Measurements from ENCODE around the gene CCT5. TPM values are rescaled to one million over a fixed set of nuclear protein-coding genes. Genes with fewer than 3 reads are reported as not detected.

CCT5 gene
- total and polyA plus RNA-seq, 10 of the 15 experiments (the other 5 are each of a cell fraction or from before 2014, with no cell fraction given): 376 to 637 (median 543) TPM

DNA sequence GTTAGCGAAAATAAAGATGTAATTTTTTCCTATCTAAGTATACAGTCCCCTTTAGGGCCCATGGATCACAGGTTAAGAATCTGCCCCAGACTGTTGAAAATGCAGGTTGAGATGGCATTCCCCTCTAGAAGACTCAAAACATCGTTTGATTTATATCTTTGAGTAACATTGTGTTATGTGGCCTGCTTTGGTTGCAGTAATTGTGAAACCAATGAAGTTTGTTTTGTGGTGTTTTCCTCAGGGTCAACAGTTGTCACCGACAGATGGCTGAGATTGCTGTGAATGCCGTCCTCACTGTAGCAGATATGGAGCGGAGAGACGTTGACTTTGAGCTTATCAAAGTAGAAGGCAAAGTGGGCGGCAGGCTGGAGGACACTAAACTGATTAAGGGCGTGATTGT is 7.8 kb downstream of the CCT5 start:
- CTCF ChIA-PET: no interaction called here
- FAIRE-seq (no peak), ATAC-seq (no peak), DNase-seq (ENCODE audit: low read depth, low spot score) (no peak)
- Histone ChIP-seq H3K9ac (ENCODE audit: control insufficient read depth, insufficient read depth, low read length) (no peak overlapping the region), H4K20me1 (ENCODE audit: control insufficient read depth, insufficient read depth) (peaks cover 9% of the 10 kb centered on the region), H3K9me3 (replicated peaks; ENCODE audit: control insufficient read depth, insufficient read depth, low read length) (no peaks in the 10 kb centered on the region), H3K4me3 (no peak overlapping the region), H3K4me2 (ENCODE audit: control insufficient read depth, insufficient read depth) (no peak overlapping the region), H3K27me3 (replicated peaks in 1 of 2; ENCODE audit: control insufficient read depth in 2 of 2, insufficient read depth in 2 of 2, low read length in 1 of 2) (no peaks in the 10 kb centered on the region), H2AFZ (ENCODE audit: control insufficient read depth, low read depth, low read length) (no peak overlapping the region), H3K27ac (ENCODE audit: control insufficient read depth, insufficient read depth) (no peak overlapping the region), H3K79me2 (ENCODE audit: control insufficient read depth, insufficient read depth, low read length) (peaks cover 34% of the 10 kb centered on the region), H3K4me1 (ENCODE audit: control insufficient read depth, insufficient read depth, low read length) (no peaks in the 10 kb centered on the region), H3K36me3 (ENCODE audit: control insufficient read depth in 2 of 2, insufficient read depth in 2 of 2, low read length in 1 of 2) (peaks cover 34 to 66% of the 10 kb centered on the region in 2 experiments)
- in situ Hi-C loops (cut with MboI) (no loop called here), intact Hi-C loops (cut with micrococcal nuclease; ENCODE audit: unreplicated experiment) (no loop called here)
- RAD21 ChIA-PET (ENCODE audit: unreplicated experiment): no interaction called here
- SMC1A ChIA-PET (ENCODE audit: uncharacterized antibody, unreplicated experiment): no interaction called here
- POLR2A ChIA-PET: no interaction called here
- no peak for TF ChIP-seq MTA2 (IDR thresholded peaks at IDR 0.05; ENCODE audit: low read depth)
- TF ChIP-seq, protein P1, sequence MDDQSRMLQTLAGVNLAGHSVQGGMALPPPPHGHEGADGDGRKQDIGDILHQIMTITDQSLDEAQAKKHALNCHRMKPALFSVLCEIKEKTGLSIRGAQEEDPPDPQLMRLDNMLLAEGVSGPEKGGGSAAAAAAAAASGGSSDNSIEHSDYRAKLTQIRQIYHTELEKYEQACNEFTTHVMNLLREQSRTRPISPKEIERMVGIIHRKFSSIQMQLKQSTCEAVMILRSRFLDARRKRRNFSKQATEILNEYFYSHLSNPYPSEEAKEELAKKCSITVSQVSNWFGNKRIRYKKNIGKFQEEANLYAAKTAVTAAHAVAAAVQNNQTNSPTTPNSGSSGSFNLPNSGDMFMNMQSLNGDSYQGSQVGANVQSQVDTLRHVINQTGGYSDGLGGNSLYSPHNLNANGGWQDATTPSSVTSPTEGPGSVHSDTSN (IDR thresholded peaks at IDR 0.05; ENCODE audit: insufficient replicate concordance, low read depth, low read length): no peak
- TF ChIP-seq, protein P2, sequence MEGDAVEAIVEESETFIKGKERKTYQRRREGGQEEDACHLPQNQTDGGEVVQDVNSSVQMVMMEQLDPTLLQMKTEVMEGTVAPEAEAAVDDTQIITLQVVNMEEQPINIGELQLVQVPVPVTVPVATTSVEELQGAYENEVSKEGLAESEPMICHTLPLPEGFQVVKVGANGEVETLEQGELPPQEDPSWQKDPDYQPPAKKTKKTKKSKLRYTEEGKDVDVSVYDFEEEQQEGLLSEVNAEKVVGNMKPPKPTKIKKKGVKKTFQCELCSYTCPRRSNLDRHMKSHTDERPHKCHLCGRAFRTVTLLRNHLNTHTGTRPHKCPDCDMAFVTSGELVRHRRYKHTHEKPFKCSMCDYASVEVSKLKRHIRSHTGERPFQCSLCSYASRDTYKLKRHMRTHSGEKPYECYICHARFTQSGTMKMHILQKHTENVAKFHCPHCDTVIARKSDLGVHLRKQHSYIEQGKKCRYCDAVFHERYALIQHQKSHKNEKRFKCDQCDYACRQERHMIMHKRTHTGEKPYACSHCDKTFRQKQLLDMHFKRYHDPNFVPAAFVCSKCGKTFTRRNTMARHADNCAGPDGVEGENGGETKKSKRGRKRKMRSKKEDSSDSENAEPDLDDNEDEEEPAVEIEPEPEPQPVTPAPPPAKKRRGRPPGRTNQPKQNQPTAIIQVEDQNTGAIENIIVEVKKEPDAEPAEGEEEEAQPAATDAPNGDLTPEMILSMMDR (IDR thresholded peaks at IDR 0.05 in 2 of 3, conservative IDR thresholded peaks at IDR 0.05 in 1 of 3; ENCODE audit: control insufficient read depth in 2 of 3, extremely low read depth in 1 of 3, insufficient read depth in 1 of 3, low read depth in 3 of 3, low read length in 3 of 3): no peak
- TF ChIP-seq TCF12 (IDR thresholded peaks at IDR 0.05; ENCODE audit: low read depth, low read length): no peak
- TF ChIP-seq ZZZ3 (IDR thresholded peaks at IDR 0.05; ENCODE audit: control insufficient read depth, insufficient read length, low read depth): no peak
- TF ChIP-seq SPI1 (IDR thresholded peaks at IDR 0.05; ENCODE audit: borderline replicate concordance, insufficient read depth, low read depth, low read length): no peak
- no peak for TF ChIP-seq IKZF2 (IDR thresholded peaks at IDR 0.05)
- TF ChIP-seq IRF4 (IDR thresholded peaks at IDR 0.05; ENCODE audit: low read depth, low read length): no peak
- TF ChIP-seq EGR1 (IDR thresholded peaks at IDR 0.05; ENCODE audit: borderline replicate concordance in 1 of 2, low read depth in 2 of 2, low read length in 2 of 2): no peak
- TF ChIP-seq PAX5 (IDR thresholded peaks at IDR 0.05; ENCODE audit: borderline replicate concordance, low read depth, low read length): no peak
- no peak for TF ChIP-seq TCF7 (IDR thresholded peaks at IDR 0.05; ENCODE audit: borderline replicate concordance)
- no peak for TF ChIP-seq ZNF384 (IDR thresholded peaks at IDR 0.05; ENCODE audit: borderline replicate concordance, low read depth, low read length)
- no peak for TF ChIP-seq ZBTB40 (IDR thresholded peaks at IDR 0.05; ENCODE audit: borderline replicate concordance)
- TF ChIP-seq FOS (IDR thresholded peaks at IDR 0.05; ENCODE audit: borderline replicate concordance, extremely low read depth, insufficient read length): no peak
- TF ChIP-seq ASH2L (IDR thresholded peaks at IDR 0.05; ENCODE audit: borderline replicate concordance, low read depth): no peak
- 66% methylated on average over 8 of the region's 8 CpGs for WGBS (ENCODE audit: insufficient coverage, insufficient replicate concordance, low lambda C conversion rate, missing lambda C conversion rate)
- BruUV-seq (replicated peaks): no TSS peak

Measured in GM12878 (cell line).